Measurements from ENCODE around the gene CACNA2D3. TPM values are rescaled to one million over a fixed set of nuclear protein-coding genes. Genes with fewer than 3 reads are reported as not detected.
A peak's percentile ranks its signal among the peaks of the same experiment; 100 is the strongest.

Gene CACNA2D3
- polyA plus RNA-seq, 1 donor, result 1.6 TPM

DNA sequence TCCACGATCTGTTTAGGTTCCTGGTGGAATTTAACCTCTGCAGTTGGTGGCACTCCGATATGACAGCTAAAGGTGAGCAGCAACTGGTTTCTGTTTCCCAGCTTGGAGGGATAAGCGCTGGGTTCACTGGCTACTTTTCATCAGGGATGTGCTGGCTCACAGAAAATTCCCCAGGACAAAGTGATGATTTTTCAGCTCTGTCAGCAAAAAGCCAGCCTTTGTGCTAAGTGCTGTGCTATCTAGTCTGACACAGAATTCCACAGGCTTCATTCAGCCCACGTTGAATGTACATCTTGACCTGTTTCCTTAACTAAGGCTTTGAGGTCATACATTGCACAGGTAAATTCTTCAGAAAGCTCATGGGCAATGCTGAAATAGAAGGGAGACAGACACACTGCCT lies 887.0 kb downstream of the CACNA2D3 start:
- DNase-seq, result no peak

- DNase-seq, result no peak
Measured at GRCh38 chr3:55012091-55012490, 889.7 kb downstream of the CACNA2D3 start.

DNA sequence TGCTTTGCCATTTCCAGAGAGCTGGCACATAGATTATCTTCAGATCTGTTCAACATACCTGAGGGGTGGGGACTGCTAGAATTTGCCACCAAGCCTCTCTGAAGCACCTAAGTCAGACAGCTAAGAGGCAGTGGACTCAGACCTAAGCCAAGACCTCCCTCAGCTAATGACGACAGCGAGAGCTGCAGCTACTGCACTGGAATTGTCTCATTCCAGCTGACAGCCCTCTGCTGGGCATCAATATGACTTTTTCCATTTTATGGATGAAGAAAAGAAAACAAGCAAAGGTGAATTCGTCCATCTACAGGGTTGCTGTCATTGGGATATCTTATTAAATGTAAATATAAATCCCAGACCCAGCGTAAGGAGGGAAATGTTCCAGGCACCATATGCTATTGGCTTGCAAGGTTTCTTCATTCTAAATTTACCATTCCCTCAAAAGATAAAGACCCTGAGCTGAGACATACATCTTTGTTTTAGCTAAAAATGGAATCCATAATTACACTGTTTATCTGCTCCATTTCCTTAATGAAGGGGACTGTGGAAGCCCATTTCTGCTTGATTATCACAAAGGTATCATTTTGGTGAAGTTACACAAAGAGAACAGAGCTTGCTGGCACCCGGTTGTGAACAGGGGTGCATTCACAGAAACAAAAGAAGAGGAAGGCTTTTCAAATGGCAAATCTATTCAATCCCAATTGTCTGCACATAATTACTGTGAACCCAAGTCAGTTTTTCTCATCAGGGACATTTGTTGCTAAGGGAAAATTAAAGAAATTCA lies 891.0 kb downstream of the CACNA2D3 start:
- no peak for DNase-seq

- no peak for DNase-seq
Measured at GRCh38 chr3:55014081-55014480, 891.7 kb downstream of the CACNA2D3 start.

GRCh38 chr3:55014906-55015305 lies 892.6 kb downstream of the CACNA2D3 start:
- no peak for DNase-seq

GRCh38 chr3:55017876-55018275 lies 895.5 kb downstream of the CACNA2D3 start:
- no peak for DNase-seq

- DNase-seq, result no peak
Measured at GRCh38 chr3:55030938-55031337, 908.6 kb downstream of the CACNA2D3 start.

DNA sequence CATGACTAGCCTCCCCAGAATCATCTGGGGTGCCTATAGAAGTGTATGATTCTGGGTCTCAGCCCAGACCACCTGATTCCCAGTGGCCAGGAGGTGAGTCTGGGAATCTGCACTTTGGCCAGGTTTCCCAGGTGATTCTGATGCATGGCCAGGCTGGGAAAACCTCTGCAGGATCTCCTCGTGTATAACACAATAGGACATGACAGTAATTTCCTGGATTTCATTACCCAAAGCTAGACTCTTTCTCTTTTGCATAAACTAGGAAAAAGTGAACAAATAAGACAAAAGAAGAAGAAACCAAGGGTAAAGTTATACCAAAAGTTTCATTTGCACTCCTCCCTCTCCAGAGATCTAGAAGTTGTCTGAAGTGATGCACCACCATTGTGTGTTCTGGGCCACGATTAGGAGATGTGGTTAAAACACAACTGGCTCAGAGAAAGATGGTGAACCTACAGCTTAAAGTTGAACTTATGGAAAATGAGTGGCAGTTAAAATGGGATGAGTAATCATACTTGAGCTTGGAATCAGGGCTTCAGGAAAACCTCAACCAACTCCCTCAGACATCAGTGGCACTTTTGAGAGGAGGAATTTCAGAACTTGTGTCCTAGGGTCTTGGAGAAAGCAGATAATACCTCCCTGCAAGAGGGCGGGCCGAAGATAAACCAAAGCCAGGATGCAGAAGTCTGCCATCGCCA lies 914.7 kb downstream of the CACNA2D3 start:
- no peak for DNase-seq

DNA sequence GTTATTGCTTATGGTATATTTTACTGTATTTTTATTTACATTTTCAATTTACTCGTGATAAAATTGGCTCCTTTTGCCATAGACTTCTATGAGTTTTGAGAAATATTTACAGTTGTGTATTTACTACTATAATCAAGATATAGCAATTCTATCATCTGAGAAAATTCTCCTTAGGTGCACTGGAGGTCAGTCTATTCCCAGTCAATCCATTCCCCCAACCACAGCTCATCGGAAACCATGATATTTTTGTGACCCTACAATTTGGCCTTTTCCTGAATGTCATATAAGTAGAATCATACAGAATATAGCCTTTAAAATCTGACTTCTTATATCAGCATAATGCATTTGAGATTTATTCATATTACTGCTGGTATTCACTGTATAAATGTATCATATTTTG lies 920.2 kb downstream of the CACNA2D3 start:
- no peak for DNase-seq

GRCh38 chr3:55044486-55044885 lies 922.1 kb downstream of the CACNA2D3 start:
- no peak for DNase-seq

GRCh38 chr3:55059027-55059629 lies 936.8 kb downstream of the CACNA2D3 start:
- no peak for DNase-seq

DNA sequence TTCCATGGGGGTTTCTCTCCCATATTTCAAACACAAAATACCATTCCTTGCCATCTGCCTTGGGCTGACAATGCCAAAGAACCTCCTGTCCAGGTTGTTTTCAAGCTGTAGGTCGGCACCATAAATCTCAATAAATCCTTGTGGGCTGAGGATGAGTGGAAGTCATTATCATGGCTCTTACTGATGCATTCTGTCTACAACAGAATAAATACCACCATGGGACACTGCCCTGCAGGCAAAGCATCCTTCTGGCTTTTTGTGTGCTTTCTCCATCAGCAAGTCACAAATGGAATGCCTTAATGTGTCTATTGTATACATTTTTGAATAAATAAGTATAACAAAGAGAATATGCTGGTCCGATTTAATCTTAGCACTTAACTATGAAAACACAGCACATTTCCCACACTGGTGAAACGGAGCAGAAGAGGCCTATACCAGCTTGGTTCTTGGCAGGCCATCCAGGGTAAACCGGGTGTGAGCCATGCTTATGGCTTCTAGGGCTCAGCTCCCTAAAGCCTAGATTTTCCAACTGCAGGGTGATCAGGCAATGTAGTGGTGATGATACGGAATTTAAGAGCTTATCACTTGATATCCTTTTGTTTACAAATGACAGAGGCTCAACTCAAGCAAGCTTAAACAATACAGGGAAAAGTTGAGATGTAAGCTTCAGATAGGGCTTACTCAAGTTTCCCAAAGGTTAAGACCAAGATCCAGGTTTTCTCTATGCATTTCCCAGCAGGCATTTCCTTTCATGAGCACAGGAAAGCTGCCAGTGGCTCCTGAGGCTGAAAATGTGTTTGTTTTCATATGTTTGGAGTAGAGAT lies 938.8 kb downstream of the CACNA2D3 start:
- no peak for DNase-seq

- DNase-seq, result no peak
Measured at GRCh38 chr3:55061720-55062034, 939.3 kb downstream of the CACNA2D3 start.

DNA sequence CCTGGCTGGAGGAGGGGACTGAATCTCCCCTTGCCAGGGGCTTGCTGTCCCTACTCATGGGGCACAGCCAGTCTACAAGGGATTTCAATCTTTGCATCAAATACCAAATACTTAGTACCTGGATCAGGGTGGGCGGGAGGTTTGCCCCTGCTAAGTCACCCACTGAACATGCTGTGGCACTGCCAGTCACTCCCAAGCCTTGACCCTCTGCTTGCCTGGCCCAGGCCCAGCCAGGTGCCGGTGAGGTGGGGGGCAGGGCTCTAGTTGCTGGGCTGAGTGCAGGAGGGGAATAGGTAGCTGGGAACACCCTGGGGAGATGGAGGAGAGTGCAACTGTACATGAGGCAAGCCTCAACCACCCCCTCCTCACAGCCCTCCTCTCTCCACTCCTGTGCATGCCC lies 941.8 kb downstream of the CACNA2D3 start:
- DNase-seq, result no peak

GRCh38 chr3:55065331-55065730 lies 943.0 kb downstream of the CACNA2D3 start:
- no peak for DNase-seq

GRCh38 chr3:55066551-55067047 lies 944.2 kb downstream of the CACNA2D3 start:
- peak; percentile 38 for DNase-seq

DNA sequence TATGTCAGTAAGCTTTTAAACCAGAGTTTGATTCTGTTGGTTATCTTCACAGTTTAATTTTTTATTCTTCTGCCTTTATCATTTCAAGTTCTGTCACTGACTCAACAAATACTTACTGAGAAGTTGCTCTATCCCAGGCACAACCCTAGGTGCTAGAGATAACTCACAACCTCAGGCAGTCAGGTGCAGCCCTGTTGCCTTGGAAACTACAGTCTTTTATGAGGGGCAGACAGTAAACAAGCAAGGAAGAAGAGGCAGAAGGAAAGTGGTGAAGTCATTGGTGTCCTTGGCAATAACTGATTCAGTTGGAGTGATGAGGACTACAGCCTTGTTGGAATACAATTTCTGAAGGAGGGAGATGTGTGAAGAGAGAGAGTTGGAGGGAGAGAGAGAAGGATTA lies 947.6 kb downstream of the CACNA2D3 start:
- no peak for DNase-seq

DNA sequence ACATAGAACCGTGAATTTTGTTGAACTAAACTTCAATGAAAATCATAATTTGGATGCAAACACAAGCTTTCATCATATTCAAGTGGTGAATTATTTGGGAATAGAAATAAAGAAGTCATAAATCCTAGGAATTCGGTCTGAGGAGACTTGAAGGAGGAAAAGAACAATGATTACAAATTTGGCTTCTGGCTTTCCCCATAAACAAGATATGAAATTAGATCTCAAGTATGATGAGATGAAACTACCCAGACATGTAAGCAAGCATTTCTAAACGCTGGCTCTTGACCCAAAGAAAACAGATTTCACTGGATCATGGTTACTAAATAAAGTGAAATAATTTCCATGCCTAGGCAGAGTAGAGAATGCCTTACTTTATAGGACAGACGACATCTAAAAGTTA lies 952.4 kb downstream of the CACNA2D3 start:
- DNase-seq, result no peak

DNA sequence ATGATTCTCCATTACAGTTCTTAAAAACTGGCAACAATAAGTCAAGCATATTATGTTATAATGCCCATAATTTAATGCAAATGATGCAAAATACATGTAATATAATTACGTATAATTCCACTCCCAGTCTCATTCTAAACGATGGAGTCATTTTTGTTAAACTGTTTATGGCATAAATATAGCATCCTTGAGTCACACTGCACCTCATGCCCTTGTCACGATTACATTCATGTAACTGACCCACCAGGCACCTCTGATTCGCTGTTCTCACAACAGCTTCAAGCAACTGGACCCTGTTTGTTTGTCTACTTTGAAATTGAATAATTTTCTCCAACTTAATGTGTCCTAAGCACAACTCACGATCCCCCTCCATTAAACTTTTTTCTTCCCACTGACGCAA lies 953.5 kb downstream of the CACNA2D3 start:
- DNase-seq, result no peak

GRCh38 chr3:55077726-55078125 lies 955.4 kb downstream of the CACNA2D3 start:
- no peak for DNase-seq

GRCh38 chr3:55078876-55079275 lies 956.5 kb downstream of the CACNA2D3 start:
- no peak for DNase-seq

DNA sequence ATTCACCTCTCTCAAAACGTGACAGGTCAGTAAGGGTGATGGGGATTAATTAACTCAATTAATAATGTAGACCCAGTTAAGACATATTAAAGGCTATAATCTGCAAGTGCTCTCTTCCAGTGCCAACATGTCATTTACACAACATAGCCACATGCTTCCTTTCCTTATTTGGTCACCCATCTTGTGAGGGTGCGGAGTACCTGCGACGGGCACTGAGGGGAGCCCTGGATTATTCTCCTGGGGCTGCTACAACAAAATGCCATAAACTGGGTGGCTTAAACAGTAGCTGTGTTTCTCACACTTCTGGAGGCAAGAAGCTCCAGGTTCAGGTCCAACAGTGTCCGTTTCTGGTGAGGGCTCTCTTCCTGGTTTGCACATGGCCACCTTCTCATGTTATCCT lies 962.9 kb downstream of the CACNA2D3 start:
- DNase-seq, result no peak

All from left kidney (tissue), 2 donors.